Tibial nerve (tissue), 4 donors: ENCODE data around the gene SP100. TPM values are rescaled to one million over a fixed set of nuclear protein-coding genes. Genes with fewer than 3 reads are reported as not detected.

Experiments used
- DNase-seq, 2 donors: peaks; one replicate each; pipeline ENCODE4 v3.0.0-alpha.2; 2019; ENCODE audit warnings: low spot score in 2 of 2
- H3K27ac ChIP-seq, 4 donors: fragments of 200-600 bp; sonication (generic) in 3 of 4; one replicate each; pipeline ENCODE4 v1.5.1; 2017 to 2019; ENCODE audit warnings: mild to moderate bottlenecking in 1 of 4
- H3K27me3 ChIP-seq, 2 donors: fragments of 200-600 bp; sonication (generic) in 1 of 2; one replicate each; pipeline versions ENCODE4 v1.5.1 to v1.6.0; 2017 to 2019
- H3K36me3 ChIP-seq, 3 donors: fragments of 200-600 bp; sonication (generic); one replicate each; pipeline ENCODE4 v1.5.1; 2018 to 2019
- H3K4me1 ChIP-seq, 4 donors: fragments of 200-600 bp; sonication (generic) in 3 of 4; one replicate each; pipeline ENCODE4 v1.5.1; 2017 to 2019
- H3K4me3 ChIP-seq, 4 donors: fragments of 200-600 bp; sonication (generic) in 3 of 4; one replicate each; pipeline ENCODE4 v1.5.1; 2017 to 2019; ENCODE audit warnings: mild to moderate bottlenecking in 1 of 4, moderate library complexity in 1 of 4
- H3K9me3 ChIP-seq, 4 donors: fragments of 200-600 bp; sonication (generic) in 3 of 4; one replicate each; pipeline ENCODE4 v1.5.1; 2017 to 2019
- CTCF ChIP-seq, 5 experiments: fragments of 200-600 bp in 3 of 5; fragments of 450-650 bp in 2 of 5; sonication (generic) in 3 of 5; IDR thresholded peaks; one replicate each; pipeline ENCODE4 v1.5.1; 2016 to 2019; ENCODE audit warnings: antibody characterized with exemption in 5 of 5, mild to moderate bottlenecking in 3 of 5, moderate library complexity in 2 of 5
- EP300 ChIP-seq, 2 donors: sonication (generic); formaldehyde crosslinking; IDR thresholded peaks; one replicate each; pipeline ENCODE4 v1.6.1; 2017; ENCODE audit warnings: antibody characterized with exemption in 2 of 2, mild to moderate bottlenecking in 1 of 2
- POLR2A ChIP-seq, 2 donors: fragments of 450-650 bp; IDR thresholded peaks; one replicate each; pipeline ENCODE4 v1.6.1; 2017; ENCODE audit warnings: antibody characterized with exemption in 2 of 2, mild to moderate bottlenecking in 2 of 2, moderate library complexity in 2 of 2
- WGBS, 2 donors: methylation state at CpG; one replicate each; pipeline ENCODE4 v1.1.5; 2018; 5-methylcytosine and 5-hydroxymethylcytosine counted together
- total RNA-seq, 4 donors: library from RNA; depleted of rRNA; stranded (reverse); fragments of >200 nt; gene quantifications; one replicate each; pipeline ENCODE4 v1.1.0, GENCODE V29; 2016

Gene SP100
- total RNA-seq, 4 donors from 2014 or later: 84.1 to 126 (median 108) TPM

- H3K4me1 ChIP-seq: peaks cover 0 to 44% (median 12%) of the 10 kb centered on the region in 4 donors
- no peaks in the 10 kb centered on the region for H3K27me3 ChIP-seq
- H3K9me3 ChIP-seq: peaks cover 0 to 2% (median under 1%) of the 10 kb centered on the region in 4 donors
- 50 to 66% methylated on average over 4 of the region's 4 CpGs for WGBS, 2 donors
- TF ChIP-seq EP300 (IDR thresholded peaks at IDR 0.05) (peak in 1 of 2 donors; percentile 81), POLR2A (IDR thresholded peaks at IDR 0.05) (no peak), CTCF (IDR thresholded peaks at IDR 0.05) (no peak)
- no peak overlapping the region for H3K4me3 ChIP-seq
- peaks cover 0 to 46% (median 3%) of the 10 kb centered on the region in 3 donors for H3K36me3 ChIP-seq
- H3K27ac ChIP-seq: peak overlapping the region in 3 of 4 donors; percentile 63 to 68 (median 63)
- DNase-seq: peak in 1 of 2 donors; percentile 25
Measured at GRCh38 chr2:230441227-230441897, 25.4 kb downstream of the SP100 start.

GRCh38 chr2:230443541-230443940 is 27.5 kb downstream of the SP100 start:
- H3K27me3 ChIP-seq: no peaks in the 10 kb centered on the region
- 83 to 93% methylated on average over 2 of the region's 2 CpGs for WGBS, 2 donors
- no peak for DNase-seq
- no peak overlapping the region for H3K27ac ChIP-seq
- H3K36me3 ChIP-seq: peaks cover 0 to 60% (median 13%) of the 10 kb centered on the region in 3 donors
- no peaks in the 10 kb centered on the region for H3K9me3 ChIP-seq
- no peak overlapping the region for H3K4me3 ChIP-seq
- H3K4me1 ChIP-seq: peaks cover 0 to 44% (median 15%) of the 10 kb centered on the region in 4 donors
- no peak for TF ChIP-seq EP300 (IDR thresholded peaks at IDR 0.05)
- no peak for TF ChIP-seq CTCF (IDR thresholded peaks at IDR 0.05)
- no peak for TF ChIP-seq POLR2A (IDR thresholded peaks at IDR 0.05)

GRCh38 chr2:230444832-230445231 is 28.8 kb downstream of the SP100 start:
- Histone ChIP-seq H3K9me3 (no peaks in the 10 kb centered on the region), H3K4me1 (peaks cover 0 to 36% (median 16%) of the 10 kb centered on the region in 4 donors), H3K27me3 (no peaks in the 10 kb centered on the region), H3K4me3 (no peak overlapping the region), H3K36me3 (peaks cover 0 to 73% (median 20%) of the 10 kb centered on the region in 3 donors), H3K27ac (no peak overlapping the region)
- 61 to 65% methylated on average over 2 of the region's 2 CpGs for WGBS, 2 donors
- no peak for DNase-seq
- TF ChIP-seq CTCF (IDR thresholded peaks at IDR 0.05): no peak
- no peak for TF ChIP-seq EP300 (IDR thresholded peaks at IDR 0.05)
- TF ChIP-seq POLR2A (IDR thresholded peaks at IDR 0.05): no peak

- Histone ChIP-seq H3K27me3 (no peaks in the 10 kb centered on the region), H3K4me3 (no peak overlapping the region), H3K9me3 (no peaks in the 10 kb centered on the region), H3K36me3 (peaks cover 0 to 95% (median 24%) of the 10 kb centered on the region in 3 donors), H3K4me1 (peaks cover 0 to 17% (median 8%) of the 10 kb centered on the region in 4 donors), H3K27ac (peak overlapping the region in 1 of 4 donors; percentile 71)
- no peak for DNase-seq
- 85 to 90% methylated on average over 7 of the region's 7 CpGs for WGBS, 2 donors
- no peak for TF ChIP-seq EP300 (IDR thresholded peaks at IDR 0.05)
- no peak for TF ChIP-seq POLR2A (IDR thresholded peaks at IDR 0.05)
- TF ChIP-seq CTCF (IDR thresholded peaks at IDR 0.05): no peak
Measured at GRCh38 chr2:230447036-230447435, 31.0 kb downstream of the SP100 start.
